HG02938 (cell line): Measurements from ENCODE around the gene FKBP1A.
"Not testable (repeated sequence)": the region's sequence is repeated elsewhere in the genome, so short reads cannot be mapped to it uniquely, and the experiment has no call there.

ENCODE experiments used
- ATAC-seq: cut with Tn5 transposase; IDR thresholded peaks from one replicate; pipeline ENCODE4 v1.9.1; 2021; ENCODE audit warnings: mild to moderate bottlenecking, moderate library complexity; ENCODE audit not compliant: unreplicated experiment

FKBP1A gene

DNA sequence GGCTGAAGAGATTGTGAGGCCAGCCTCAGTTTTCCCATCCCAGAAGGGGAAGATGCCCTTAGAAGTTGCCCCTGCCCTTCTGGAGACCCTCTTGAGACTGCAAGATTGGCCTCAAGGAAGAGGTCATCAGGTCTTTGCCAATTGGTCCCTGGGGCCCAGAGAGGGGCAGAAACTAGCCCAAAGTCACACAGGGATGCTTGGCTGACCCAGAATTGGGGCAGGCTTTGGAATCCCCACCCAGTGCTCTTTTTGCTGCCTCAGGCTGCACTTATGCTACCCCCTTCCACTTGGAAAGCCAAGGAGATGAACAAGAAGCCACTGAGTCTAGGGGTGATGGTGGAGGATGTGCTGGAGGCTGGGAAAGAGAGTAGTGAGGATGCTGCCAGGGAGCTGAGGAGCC, 24.9 kb upstream of the FKBP1A start:
- no peak for ATAC-seq

DNA sequence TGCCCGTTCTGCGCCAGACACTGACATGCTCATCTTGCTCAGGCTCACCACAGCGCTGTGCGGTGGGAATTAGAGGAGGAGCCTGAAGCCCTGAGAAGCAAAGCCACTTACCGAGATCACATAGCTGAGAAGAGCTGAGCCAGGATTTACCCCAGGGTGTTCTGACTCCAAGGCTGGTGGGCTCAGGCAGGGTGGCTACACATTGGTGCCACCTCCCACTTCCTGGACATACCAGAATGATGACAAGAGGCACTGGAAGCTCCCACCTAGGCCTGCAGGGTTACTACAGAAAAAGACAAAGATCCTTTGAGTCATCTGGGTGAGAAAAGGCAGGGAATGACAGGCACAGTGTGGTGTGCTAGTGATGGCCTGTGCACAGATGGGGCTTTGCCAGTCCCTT, 24.4 kb upstream of the FKBP1A start:
- ATAC-seq: no peak

DNA sequence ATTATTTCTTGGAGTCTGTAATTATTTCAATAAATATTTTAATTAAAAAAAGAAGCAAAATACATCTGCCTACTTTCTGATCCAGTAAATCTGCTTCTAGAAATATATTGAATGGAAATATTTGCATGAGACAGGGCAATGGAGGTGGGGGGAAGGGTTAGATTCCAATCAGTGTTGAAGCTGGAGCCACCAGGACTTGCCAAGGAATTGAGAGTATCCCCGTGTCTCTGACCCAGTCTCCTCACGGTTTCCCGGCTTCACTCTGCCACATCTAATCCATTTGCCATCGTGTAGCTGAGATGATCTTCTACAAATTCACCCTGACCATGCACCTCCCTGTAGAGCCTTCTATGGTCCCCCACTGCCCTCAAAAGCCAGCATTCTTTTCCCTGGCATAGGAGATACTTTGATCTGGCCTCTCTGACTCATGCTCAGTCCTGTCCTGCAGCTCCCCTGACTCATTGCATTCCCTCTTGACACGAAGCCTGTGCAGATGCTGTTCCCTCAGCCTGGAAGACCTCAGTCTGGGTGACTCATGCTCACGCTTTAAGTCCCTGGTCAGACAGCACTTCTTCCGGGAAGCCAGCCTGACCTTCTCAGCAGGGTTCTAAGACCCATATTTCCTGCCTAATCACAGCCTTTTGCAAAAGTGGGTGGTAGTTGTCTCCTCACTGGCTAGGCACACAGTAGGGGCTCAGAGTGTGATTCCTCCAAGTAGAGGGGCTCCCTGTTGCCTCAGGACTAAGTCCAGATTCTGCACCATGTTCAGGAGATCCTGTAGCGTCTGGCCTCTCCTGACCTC, 23.0 kb upstream of the FKBP1A start:
- ATAC-seq: no peak

DNA sequence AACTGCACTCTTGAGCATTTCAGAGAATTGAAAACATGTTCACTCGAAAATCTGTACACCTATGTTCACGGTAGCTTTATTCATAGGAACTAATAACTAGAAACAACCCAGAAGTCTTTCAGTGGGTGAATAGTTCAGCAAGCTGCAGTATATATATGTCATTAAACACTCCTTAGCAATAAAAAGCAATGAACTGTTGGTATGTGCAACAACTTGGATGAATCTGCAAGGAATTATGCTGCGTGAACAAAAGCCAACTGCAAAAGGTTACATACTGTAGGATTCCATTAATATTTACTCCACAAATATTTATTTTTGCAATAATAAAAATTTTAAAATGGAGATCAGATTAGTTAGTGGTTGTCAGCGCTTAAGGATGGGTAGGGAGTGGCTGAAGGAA, 22.1 kb upstream of the FKBP1A start:
- ATAC-seq: no peak

DNA sequence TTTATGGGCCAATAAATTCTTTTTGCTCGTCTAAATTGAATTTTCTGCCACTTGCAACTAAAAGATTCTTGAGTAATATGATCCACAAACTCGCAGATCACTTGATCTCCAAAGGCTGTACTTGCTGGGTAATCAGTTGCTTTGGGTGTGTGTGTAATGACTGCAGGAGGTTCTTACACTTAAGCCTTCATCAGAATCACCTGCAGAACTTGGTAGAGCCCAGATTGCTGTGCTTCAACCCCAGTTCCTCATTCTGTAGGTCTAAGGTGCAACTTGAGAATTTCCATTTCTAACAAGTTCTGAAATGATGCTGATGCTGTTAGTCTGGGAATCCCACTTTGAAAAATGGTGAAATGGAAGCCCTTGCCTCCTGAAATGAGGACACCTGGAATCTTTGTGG, 12.9 kb upstream of the FKBP1A start:
- no peak for ATAC-seq

DNA sequence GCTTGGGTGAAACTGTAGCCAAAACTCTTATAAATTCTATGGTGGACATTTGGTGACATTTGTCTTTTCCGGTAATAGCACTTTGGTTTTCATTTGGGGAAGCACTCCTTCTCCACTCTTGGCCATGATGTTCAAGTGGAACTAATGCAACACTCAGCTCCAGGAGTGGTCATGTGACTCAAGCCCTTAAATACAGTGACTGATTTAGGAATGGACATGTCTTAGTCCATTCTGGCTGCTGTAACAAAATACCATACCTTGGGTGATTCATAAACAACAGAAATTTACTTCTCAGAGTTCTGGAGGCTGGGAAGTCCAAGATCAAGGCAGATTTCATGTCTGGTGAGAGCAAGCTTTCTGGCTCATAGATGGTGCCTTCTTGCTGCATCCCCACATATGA, 10.8 kb upstream of the FKBP1A start:
- no peak for ATAC-seq

DNA sequence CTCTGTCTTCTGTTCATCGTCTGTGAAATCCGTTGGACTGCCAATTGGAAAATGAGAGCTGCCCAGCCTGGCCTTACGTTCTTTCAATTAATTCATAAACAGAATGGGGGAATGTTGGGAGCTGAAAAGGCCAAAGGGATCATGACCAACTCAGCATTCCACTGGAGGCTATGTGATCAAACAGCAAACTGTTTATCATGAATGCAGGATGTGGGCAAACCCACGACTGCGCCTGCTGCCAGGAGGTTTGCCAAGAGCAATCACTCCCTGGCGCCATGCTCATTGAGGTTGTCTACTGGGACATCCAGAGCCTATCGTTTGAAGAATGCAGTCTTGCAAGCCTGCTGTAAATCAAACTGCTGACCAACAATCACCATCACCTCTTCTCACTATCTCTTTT, 9.3 kb upstream of the FKBP1A start:
- no peak for ATAC-seq

DNA sequence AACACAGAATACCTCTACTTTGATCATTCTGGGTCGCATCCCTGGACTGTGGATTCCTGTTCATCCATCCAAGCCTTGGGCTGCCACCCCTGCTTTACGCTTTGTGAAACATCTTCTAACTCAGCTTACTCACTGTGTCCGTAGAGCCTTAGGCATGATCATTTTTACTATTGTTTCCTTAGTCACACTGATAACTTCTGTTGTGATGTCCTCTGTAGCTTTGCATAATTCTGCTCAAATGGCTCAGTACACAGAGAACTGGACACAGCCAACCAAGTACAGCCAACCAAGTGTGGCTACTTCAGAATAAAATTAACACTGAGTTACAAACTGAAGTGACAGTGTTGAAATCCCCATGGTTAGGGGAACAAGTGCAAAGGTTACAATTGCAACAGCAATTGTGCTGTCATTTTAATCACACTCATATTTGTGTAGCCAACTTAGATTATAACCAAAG, 8.6 kb upstream of the FKBP1A start:
- no peak for ATAC-seq

DNA sequence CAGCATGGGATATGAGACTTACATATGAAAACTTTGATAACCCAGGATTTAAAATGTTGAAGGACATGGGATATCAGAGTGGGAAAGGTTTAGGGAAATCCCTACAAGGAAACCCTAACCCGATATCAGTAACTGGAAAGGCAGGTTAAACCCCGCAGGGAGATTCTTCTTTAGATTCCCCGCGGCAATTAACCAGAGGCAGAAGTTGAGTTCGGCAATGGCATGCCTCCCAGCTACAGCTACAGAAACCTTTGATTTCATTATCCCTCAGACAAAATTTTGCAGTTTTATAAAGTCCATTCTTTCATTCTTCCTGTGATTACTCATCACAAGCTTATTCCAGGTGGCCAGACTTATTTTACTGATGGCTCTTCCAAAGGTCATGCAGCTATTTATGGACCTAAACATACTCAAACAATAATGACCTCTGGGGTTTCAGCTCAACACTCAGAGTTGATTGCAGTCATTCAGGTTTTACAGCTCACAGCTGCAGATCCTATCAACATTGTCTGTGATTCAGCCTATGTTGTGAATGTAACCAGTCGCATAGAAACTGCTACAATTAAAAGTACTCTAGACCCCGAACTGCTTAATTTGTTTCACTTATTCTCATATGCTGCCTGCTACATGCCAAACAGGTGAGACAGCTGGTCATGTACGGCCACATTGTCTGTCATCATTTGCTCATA, 7.0 kb upstream of the FKBP1A start:
- not testable (repeated sequence) for ATAC-seq

DNA sequence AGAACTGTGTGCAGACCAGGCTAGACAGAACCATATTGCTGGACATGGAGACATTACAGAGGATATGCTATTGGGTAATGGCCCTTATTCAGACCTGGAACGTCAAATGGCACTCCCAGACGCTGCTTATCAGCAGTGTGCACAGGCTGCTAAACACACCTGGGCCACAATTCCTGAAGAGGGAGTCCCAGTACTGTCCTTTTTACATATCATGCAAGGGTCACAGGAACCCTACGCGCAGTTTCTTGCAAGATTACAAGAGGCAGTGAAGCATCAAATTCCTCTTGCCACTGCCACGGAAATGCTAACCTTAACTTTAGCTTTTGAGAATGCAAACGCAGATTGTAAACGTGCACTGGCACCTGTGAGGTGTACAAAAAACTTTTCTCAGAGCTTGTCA, 5.3 kb upstream of the FKBP1A start:
- ATAC-seq: not testable (repeated sequence)

DNA sequence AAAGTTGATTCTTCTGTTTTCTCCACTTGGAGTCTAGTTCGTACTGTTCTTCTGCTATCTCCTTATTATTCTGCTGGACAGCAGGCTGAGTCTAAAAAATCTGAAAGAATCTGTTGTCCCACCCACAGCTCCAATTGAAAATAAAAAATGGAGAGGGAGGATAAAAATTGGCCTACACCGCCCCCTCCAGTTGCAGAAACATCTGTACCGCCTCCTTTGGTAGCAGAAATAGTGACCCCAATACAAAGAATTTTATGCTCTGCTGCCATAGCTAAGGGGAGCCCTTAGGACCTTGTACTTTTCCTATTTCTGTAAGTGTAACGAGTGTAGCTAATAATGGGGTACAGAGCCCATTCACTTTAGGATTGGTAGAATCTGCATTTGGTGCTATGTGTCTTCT, 4.9 kb upstream of the FKBP1A start:
- ATAC-seq: no peak

DNA sequence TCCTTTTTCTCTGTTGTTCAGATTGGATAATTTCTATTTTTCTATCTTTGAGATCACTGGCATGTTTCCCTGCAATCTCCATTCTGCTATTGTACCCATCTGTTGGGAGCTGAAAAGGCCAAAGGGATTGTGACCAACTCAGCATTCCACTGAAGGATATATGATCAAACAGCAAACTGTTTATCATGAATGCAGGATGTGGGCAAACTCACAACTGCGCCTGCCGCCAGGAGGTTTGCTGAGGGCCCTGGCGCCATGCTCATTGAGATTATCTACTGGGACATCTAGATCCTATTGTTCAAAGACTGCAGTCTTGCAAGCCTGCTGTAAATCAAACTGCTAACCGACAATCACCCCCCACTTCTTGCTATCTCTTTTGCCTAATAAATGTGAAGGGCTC, 3.8 kb upstream of the FKBP1A start:
- ATAC-seq: no peak

DNA sequence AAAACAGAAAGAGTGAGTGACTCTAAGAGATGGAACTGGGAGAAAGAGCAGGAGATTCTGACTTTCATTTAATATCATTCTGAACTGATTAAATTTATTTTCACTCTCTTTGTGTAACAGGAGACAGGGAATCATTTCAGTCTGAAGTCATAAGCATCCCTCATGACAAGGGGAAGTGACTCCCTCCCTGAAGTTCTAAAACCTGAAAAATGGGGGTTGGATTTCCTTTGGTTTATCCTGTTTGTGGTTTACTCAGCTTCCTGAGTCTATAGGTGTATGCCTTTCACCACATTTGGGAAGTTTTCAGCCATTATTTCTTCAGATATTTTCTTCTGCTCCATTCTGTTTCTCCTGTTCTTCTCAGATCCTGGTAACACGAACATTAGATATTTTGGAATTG, 3.4 kb upstream of the FKBP1A start:
- ATAC-seq: no peak

DNA sequence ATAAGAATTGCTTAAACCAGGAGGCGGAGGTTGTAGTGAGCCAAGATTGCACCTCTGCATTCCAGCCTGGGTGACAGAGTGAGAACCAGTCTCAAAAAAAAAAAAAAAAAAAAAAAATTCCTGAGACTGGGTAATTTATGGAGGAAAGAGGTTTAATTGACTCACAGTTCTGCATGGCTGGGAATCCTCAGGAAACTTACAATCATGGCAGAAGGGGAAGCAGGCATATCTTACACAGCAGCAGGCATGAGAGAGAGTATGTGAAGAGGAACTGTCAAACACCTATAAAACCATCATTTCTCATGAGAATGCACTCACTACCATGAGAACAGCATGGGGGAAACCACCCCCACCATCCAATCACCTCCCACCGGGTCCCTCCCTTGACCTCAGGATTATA, 1.8 kb upstream of the FKBP1A start:
- no peak for ATAC-seq

DNA sequence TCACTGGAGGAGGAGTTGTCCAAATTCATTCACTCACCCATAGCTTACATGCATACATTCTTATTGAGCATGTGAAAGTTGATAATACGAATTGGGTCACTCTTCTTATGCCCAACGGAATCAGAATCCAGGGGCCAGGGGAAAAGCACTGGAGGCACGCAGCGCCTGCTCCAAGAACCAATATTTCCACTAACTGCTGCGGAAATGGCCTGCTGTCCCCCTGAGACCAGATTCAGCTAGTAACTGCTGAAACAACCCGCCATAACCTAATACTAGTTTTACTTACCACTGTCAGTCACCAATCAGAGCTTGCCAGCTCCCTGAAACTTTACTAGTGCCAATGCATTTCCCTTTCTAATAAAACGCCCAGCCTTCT, 641 bp upstream of the FKBP1A start:
- ATAC-seq: no peak

DNA sequence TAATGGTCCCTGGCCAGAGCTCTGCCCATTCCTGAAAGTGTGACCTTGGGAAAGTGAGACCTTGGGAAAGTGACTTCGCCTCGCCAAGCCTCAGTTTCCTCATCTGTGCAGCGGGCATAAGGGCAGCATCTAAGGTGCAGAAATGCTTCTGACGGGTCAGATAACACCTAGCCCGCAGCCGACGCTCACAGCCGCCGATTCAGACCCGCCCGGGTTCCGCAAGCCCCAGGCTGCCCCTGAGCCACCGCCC, 486 bp downstream of the FKBP1A start:
- ATAC-seq: peak; percentile 16

DNA sequence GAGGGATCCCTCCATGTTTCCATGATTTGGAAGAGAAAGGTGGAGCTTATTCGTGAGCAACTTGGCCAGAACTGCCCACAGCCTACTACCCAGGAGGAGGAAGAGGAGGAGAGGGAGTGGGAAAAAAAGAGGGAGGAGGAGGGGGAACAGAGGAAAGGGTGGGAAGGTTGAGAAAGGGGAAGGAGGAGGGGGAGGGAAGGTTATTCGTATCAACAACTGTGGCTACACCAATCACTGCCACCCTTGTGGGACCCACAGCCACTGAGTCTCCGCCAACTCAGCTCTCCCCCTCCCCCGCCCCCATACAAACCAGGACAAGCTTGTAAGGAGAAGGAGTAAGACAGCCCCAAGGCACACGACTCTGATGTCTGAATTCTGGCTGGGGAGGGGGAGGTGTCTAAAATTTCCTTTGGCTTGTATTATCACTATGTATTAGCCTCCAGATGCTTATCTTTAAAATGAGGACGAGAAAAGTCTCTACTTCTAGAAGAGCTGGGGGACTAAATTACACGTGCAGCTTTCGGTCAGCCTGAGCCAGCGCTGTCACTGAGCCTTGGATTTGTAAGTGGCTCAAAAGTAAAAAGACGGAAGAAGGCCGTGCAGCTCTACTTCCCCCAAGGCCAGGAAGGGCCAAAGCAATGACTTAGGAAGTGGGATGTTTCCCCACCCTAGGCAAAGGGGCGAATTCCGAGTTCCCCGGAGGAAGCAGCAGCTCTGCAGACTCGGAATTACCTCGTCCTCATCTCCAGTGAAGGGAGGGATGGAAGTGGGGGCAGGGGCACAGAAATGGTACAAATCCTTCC, 1.0 kb downstream of the FKBP1A start:
- no peak for ATAC-seq

DNA sequence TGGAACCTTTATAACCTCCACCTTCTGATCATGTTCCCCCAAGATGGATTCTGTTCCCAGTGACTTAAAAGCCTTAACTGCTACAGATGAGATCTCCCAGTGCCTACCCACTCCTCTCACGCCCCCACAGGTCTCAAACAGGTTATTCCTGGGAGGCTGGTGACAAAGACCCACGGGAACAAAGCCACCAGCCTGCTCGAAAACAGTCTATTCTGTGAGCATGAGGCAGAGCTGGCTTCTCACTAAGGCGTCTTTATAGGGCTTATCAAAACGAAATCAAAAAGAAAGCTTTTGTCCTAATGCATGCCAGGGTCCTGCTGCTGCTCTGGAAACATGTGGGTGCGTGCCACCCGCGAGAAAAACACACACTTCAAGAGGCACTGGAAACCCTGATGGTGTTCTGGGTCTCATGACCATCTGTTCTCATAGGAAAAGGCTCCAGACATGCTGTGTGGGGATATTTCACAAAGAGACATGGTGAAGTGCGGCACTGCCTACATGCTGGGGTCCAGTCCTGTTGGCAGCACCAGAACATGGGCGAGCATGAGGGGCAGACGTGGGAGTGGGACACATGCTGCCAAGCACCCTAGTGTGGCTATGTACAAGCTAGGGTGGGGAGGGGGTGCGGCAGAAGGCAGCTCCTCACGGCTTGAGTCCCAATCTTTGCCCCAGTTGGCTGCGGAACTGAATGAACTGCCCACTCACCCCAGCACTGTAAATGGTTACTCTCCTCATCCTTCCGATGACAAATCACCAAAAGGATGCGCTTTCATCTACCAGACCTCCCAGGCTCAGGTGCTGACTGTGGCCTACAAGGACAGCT, 2.1 kb downstream of the FKBP1A start:
- no peak for ATAC-seq

DNA sequence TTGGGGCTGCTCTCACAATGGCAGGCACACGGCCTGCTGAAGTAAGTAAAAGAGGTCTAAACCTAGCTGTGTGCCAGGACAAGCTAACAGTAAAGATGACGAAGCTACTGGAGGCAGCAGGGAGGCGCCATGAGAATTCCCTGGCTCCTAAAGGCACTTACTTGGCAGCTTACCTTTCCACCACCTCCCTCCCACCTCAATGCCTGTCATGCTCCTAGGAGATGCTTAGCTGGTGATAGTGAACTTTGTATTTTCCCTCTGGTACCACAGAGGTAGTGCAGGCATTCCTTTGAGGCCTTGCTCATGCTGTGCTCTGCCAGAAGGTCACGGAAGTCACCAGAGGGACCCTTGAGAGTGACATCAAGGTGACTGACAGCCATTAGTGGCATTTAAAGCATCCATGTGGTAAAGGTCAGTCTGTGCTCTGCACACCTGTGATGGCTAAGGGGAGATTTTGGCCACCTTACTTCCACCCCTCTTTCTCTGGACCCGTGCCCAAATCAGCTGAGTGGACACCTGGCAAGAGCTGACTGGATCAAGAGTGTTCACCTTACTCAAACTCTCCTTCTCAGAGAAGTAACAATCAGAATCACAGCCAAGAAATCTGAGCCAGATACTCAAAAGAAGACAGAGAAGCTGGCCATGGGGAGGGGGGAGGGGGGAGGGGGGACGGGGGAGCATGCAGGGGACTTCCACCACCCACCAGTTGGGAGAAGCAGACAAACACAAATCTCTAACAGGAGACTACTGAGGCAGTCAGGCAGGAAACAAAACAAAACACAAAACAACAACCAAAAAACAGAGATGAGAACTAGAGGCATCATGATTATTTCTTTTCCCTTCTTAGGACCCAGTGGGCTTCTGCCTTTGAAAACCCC, 2.9 kb downstream of the FKBP1A start:
- no peak for ATAC-seq

DNA sequence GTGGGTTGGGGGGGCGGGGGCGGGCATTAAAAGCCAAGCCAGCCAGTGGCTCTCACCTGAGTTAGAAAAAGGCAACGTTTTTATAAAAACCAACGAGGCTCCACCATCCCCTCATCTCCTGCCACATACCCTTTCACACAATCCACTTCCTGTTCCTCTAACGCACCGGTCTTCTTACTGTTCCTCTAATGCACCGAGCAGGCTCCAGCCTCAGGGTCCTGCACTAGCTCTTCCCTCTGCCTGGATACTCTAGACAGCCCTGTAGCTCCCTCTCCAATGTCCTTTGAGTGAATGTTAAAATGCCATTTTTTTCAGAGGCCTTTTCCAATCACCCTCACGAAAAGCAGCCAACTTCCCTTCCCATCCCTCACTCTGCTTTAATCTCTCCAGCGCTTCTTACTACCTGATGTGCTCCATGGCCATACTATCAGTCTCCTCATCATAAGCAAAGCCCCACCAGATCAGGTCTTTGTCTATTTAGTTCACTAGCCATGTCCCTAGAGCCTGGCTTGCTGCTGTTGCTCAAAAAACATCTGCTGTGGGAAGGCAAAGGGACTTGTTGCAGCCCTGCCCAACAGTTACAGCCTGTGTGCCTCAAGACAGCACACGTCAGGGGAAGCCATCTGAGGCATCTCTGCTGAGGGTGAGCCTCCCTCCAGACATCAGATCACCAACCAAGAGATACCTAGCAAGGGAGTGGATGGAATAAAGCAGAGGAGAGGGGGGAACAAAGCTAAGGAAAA, 3.9 kb downstream of the FKBP1A start:
- no peak for ATAC-seq
